ENCODE data around the gene RIMS1. TPM values are rescaled to one million over a fixed set of nuclear protein-coding genes. Genes with fewer than 3 reads are reported as not detected.

Gene RIMS1, protein sequence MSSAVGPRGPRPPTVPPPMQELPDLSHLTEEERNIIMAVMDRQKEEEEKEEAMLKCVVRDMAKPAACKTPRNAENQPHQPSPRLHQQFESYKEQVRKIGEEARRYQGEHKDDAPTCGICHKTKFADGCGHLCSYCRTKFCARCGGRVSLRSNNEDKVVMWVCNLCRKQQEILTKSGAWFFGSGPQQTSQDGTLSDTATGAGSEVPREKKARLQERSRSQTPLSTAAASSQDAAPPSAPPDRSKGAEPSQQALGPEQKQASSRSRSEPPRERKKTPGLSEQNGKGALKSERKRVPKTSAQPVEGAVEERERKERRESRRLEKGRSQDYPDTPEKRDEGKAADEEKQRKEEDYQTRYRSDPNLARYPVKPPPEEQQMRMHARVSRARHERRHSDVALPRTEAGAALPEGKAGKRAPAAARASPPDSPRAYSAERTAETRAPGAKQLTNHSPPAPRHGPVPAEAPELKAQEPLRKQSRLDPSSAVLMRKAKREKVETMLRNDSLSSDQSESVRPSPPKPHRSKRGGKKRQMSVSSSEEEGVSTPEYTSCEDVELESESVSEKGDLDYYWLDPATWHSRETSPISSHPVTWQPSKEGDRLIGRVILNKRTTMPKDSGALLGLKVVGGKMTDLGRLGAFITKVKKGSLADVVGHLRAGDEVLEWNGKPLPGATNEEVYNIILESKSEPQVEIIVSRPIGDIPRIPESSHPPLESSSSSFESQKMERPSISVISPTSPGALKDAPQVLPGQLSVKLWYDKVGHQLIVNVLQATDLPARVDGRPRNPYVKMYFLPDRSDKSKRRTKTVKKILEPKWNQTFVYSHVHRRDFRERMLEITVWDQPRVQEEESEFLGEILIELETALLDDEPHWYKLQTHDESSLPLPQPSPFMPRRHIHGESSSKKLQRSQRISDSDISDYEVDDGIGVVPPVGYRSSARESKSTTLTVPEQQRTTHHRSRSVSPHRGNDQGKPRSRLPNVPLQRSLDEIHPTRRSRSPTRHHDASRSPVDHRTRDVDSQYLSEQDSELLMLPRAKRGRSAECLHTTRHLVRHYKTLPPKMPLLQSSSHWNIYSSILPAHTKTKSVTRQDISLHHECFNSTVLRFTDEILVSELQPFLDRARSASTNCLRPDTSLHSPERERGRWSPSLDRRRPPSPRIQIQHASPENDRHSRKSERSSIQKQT (N-terminal part only)
- 22.2 TPM for total RNA-seq

DNA sequence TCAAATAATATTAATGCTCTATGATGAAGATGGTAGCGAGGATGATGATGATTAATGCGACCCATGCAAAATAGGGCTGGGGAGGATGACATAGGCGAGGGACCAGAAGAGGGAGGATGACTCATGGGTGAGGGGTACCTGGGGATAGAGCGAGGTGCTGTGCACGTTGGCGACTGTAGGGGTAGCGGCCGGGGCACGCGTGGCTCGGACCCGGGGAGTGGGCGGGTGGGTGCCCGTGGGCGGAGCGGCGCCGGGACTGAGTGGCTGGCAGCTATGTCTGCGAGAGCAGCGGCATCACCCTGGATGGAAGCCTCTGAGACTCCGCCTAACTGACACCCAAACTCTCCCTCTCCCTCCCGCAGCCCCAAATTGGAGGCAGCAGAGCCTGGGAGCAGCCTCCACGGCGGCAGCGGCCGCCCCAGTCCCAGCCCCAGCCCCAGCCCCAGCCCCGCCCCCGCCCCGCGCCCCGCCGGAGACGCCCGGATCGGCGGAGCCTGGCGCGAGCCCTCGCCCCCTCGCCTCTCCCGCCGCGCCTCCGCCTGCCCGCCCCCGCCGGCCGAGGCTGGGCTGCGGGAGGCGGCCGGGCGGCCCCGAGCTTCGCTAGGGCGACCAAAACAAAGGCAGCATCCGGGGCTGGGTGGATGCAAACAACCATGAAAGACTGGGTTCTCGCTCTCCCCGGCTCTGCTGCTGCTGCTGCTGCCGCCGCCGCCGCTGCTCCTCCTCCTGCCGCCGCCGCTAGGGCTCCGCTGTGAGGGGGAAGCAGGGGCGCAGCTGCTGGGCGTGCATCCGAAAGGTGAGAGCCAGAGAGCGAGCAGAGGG, at the start of gene RIMS1:
Gene RIMS1 (plus strand): TSS at position 367 of the 822 bp plus-strand sequence. CDS start 474 bp downstream, outside the sequence.
- DNase-seq (ENCODE audit: low spot score), result no peak

- DNase-seq (ENCODE audit: low spot score), result no peak
These were observed 35.1 kb upstream of the RIMS1 start for GRCh38 chr6:71851214-71851613.

DNA sequence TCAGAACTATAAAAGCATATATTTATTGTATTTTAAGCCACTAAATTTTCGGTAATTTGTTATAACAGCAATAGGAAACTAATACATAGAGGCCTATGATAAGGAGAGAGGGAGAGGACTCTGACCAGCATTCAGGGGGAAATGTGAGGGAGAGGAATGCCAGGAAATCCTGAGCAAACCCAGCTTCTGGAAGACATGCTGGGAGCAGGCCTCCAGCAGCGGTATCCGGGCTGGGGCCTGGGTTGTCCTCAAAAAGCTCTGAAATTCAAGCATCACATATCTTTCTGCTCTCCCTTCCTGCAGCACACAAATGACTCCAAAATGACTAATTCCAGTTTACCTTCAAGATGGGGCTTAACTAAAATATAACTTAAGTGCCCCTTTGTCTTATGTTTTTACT, 33.4 kb upstream of the RIMS1 start:
- DNase-seq (ENCODE audit: low spot score), result no peak

- no peak for DNase-seq (ENCODE audit: low spot score)
These were observed 30.9 kb upstream of the RIMS1 start for GRCh38 chr6:71855406-71855805.

DNA sequence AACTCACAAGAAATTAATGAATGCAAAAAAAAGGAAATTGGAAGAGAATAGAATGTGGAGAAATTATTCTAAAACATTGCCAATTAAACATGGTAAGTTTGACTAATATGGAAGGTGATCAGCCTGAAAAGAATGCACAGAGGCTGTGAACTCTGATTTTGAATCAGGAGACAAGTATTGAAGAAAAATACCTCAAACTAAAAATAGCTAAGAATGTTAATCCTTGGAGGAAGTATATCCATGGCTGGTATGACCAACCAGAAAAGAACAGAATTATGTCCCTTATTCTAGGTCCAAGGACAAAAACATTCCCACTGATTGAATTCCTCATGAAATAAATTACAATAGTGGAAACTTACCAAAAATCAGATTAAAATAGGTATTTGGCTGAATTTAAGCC, 7.3 kb upstream of the RIMS1 start:
- DNase-seq (ENCODE audit: low spot score), result no peak

GRCh38 chr6:71887006-71887743, 825 bp downstream of the RIMS1 start:
- no peak for DNase-seq (ENCODE audit: low spot score)

- DNase-seq (ENCODE audit: low spot score), result no peak
These were observed 1.4 kb downstream of the RIMS1 start for GRCh38 chr6:71887744-71888230.

- DNase-seq (ENCODE audit: low spot score), result no peak
These were observed 2.5 kb downstream of the RIMS1 start for GRCh38 chr6:71888756-71889340.

DNA sequence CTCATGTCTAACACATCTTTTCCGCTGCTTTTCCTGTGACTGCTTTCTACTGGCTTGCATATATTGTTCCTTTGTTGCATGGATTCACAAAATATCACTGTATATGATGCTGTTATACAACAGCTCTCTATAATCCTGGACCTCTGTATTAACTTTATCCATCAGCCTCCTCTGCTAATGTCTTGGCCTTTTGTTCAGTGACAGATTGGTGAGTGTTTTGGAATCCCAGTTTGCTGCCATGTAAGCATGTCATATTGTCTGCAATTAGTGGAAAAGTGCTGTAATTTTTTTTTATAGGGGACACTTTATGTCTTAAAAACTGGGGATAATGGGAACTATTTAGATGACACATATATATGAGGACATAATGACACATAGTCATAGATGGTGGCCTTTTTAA, 3.0 kb downstream of the RIMS1 start:
- no peak for DNase-seq (ENCODE audit: low spot score)

DNA sequence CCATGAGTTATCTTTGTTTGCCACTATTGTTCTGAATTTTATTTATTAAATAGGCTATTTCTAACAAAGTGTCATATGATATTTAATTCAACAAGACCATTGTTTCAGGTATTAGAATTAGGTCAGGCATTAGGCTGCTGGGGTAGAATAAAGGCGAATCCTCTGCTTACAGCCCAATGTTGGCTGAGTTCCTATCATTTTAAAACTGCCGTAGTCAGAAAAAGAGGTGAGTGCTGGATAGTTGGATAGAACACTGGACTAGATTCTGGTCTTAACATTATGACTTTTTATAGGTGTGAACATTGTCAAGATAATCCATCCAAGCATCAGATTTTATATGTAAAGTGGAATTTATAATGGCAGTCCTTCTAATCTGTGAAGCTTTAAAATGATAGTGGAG, 6.3 kb downstream of the RIMS1 start:
- no peak for DNase-seq (ENCODE audit: low spot score)

- DNase-seq (ENCODE audit: low spot score), result no peak
These were observed 14.3 kb downstream of the RIMS1 start for GRCh38 chr6:71900642-71901041.

DNA sequence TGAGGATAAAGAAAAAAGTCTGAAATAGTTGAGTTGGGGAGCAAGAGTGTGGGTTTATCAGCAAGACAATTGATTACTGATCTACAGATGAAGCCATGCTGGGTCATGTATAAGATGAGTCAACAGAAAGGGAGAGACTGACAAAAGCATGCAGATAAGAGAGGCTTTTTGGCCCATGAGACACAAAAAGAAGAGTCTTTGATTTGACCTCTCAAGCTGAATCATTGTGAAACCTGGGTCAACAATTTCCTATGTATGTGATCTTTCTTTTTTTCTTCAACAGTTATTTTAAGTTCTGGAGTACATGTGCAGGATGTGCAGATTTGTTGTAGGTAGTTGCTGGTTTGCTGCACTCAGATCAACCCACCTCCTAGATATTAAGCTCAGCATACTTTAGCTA, 15.9 kb downstream of the RIMS1 start:
- no peak for DNase-seq (ENCODE audit: low spot score)

DNA sequence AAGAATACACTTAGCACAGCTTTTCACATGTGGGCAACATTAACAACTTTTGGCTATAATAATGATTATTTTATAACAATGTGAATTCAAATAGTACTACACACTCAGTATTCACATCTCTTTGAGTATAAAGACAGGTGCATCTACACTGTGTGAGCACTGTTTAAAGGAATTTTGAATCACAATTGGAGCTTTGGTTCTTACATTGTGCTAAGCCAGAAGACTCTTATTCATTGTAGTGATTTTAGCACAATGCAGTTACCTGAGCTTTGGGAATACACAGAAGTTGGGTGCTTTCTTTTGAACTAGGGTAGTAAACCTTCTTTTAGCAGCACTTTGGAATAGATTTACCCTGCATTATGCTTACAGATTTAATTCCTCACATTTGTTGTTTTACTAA, 20.5 kb downstream of the RIMS1 start:
- no peak for DNase-seq (ENCODE audit: low spot score)

DNA sequence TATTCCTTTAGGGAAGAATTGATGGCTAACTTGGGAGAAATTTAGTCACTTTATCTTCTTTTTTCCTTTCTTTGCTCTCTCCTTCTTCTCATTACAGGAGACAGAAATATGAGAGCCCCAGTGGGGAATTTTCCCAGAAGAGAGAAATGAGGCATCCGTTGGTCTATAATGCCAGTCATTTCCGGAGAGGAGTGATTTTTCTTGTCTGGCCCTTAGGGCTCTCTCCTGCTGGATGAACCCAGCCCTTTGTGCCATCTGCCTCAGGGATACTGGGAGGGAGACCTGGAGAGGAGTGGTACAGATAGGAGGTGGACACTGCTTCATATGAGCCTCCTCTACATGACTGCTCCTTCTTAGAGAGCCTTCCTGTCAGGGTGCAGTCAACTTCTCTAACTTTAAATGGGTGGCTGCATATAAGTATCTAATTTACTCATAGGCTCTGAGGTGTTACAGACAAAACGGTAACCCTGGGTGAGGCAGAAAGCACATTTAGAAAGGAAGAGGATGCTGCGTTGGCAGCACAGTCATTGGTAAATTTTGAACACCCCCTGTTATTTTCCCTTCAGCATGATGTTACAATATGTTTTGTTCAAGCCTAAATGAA, 21.9 kb downstream of the RIMS1 start:
- no peak for DNase-seq (ENCODE audit: low spot score)

GRCh38 chr6:71913444-71914234, 27.3 kb downstream of the RIMS1 start:
- DNase-seq (ENCODE audit: low spot score), result no peak

- DNase-seq (ENCODE audit: low spot score), result no peak
These were observed 42.7 kb downstream of the RIMS1 start for GRCh38 chr6:71929047-71929446.

DNA sequence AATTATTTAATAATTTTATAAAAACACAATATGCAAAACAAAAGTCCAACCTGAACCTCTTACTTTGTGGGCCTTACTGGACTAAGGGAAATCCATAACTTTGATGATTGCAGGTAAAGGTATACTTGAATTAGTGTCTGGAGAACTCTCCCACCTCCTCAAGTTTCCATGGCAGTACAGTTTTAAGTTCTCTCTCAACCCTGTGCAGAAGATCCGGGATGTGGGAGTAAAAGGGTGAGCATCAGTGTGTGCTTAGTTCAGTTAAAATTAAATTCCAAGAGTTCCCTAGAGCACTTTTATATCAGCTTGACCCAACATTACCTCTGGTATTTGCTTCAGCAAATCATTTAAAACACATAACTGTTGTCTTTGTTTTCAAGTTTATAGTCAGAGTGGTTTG, 47.5 kb downstream of the RIMS1 start:
- no peak for DNase-seq (ENCODE audit: low spot score)

GRCh38 chr6:71965404-71965803, 79.1 kb downstream of the RIMS1 start:
- no peak for DNase-seq (ENCODE audit: low spot score)

GRCh38 chr6:71967436-71967835, 81.1 kb downstream of the RIMS1 start:
- no peak for DNase-seq (ENCODE audit: low spot score)
